A549 (cell line): ENCODE data around the gene ALDH3B2. TPM values are rescaled to one million over a fixed set of nuclear protein-coding genes. Genes with fewer than 3 reads are reported as not detected.
A peak's percentile ranks its signal among the peaks of the same experiment; 100 is the strongest.

Experiments
- ATAC-seq, 2 experiments: fragments of 200-7000 bp in 1 of 2; fragments of >200 bp in 1 of 2; cut with Nextera tagmentation in 1 of 2; cut with Tn5 transposase in 1 of 2; 3 replicates each; pipeline versions ENCODE4 v1.8.0 to v1.9.1; 2018 to 2020; ENCODE audit warnings: mild to moderate bottlenecking in 1 of 2, moderate library complexity in 1 of 2
- CTCF ChIA-PET: fragments of 300-600 bp; sonication (Branson Sonifier 250); formaldehyde crosslinking; extraction: SDS; loops from one replicate; lab custom pipeline; 2021; ENCODE audit warnings: antibody characterized with exemption, inconsistent platforms; lab: Yijun Ruan, JAX
- POLR2A ChIA-PET: fragments of 350-600 bp; formaldehyde crosslinking; extraction: SDS; loops from one replicate; lab custom pipeline; 2021; ENCODE audit warnings: antibody characterized with exemption, inconsistent platforms; lab: Yijun Ruan, JAX
- DNase-seq, 2 experiments: peaks; one replicate each; pipeline versions ENCODE4 v3.0.0 to v3.0.0-alpha.2; 2011 to 2016; ENCODE audit warnings: low read depth in 1 of 2, low spot score in 1 of 2
- FAIRE-seq: peaks from 2 replicates; lab custom pipeline; 2011; peaks lifted over from hg19 to GRCh38; lab: Jason Lieb, UNC
- H3K27ac ChIP-seq, 2 experiments: fragments of >200 bp; sonication (Bioruptor Twin); formaldehyde crosslinking; 3 replicates each; pipeline ENCODE4 v1.5.1; 2016 to 2017
- H3K4me1 ChIP-seq: fragments of >200 bp; sonication (Bioruptor Twin); formaldehyde crosslinking; 3 replicates; pipeline ENCODE4 v1.6.1; 2016
- H3K4me2 ChIP-seq: fragments of >200 bp; sonication (Bioruptor Twin); formaldehyde crosslinking; 3 replicates; pipeline ENCODE4 v1.6.1; 2016
- H3K4me3 ChIP-seq: fragments of >200 bp; sonication (Bioruptor Twin); formaldehyde crosslinking; 3 replicates; pipeline ENCODE4 v1.5.1; 2016
- H3K9me3 ChIP-seq: fragments of >200 bp; sonication (Bioruptor Twin); formaldehyde crosslinking; 3 replicates; pipeline ENCODE4 v1.6.1; 2016
- BCL3 ChIP-seq: fragments of >200 bp; sonication (Bioruptor Twin); formaldehyde crosslinking; IDR thresholded peaks from 3 replicates; pipeline ENCODE4 v1.6.1; 2016
- HES2 ChIP-seq: fragments of >200 bp; sonication (Bioruptor Twin); formaldehyde crosslinking; IDR thresholded peaks from 2 replicates; pipeline ENCODE4 v1.6.1; 2016
- HEYL ChIP-seq: fragments of 250-450 bp; sonication (Bioruptor Pico); IDR thresholded peaks from 2 replicates; pipeline ENCODE4 v1.8.0; 2021; ENCODE audit warnings: mild to moderate bottlenecking, moderate library complexity
- HOXB5 ChIP-seq: fragments of 250-450 bp; sonication (Bioruptor Pico); IDR thresholded peaks from 2 replicates; pipeline ENCODE4 v1.5.0; 2020; ENCODE audit warnings: mild to moderate bottlenecking, moderate library complexity
- KDM1A ChIP-seq: fragments of 200-600 bp; sonication (generic); IDR thresholded peaks from 2 replicates; pipeline ENCODE4 v1.6.1; 2016; ENCODE audit warnings: low read depth, mild to moderate bottlenecking
- NR3C1 ChIP-seq: fragments of >200 bp; sonication (Bioruptor Twin); formaldehyde crosslinking; IDR thresholded peaks from 3 replicates; pipeline ENCODE4 v1.6.1; 2017
- PBX3 ChIP-seq: IDR thresholded peaks from 2 replicates; pipeline ENCODE4 v1.6.1; 2012
- TFCP2L1 ChIP-seq: fragments of 250-450 bp; sonication (Bioruptor Pico); IDR thresholded peaks from 2 replicates; pipeline ENCODE4 v1.5.0; 2021; ENCODE audit warnings: mild to moderate bottlenecking
- ZC3H11A ChIP-seq: fragments of 450-650 bp; IDR thresholded peaks from 2 replicates; pipeline ENCODE4 v1.6.1; 2014; ENCODE audit warnings: antibody characterized with exemption, mild to moderate bottlenecking
- ZFP36 ChIP-seq: fragments of 450-650 bp; IDR thresholded peaks from 2 replicates; pipeline ENCODE4 v1.6.1; 2014; ENCODE audit warnings: borderline replicate concordance; ENCODE audit not compliant: partially characterized antibody
- WGBS: methylation state at CpG from one replicate; pipeline ENCODE4 v1.1.6; 2017; ENCODE audit errors: missing lambda C conversion rate; 5-methylcytosine and 5-hydroxymethylcytosine counted together
- polyA plus RNA-seq, 4 experiments: library from polyadenylated mRNA; depleted of rRNA in 3 of 4; stranded (reverse); fragments of >200 nt; fragmentation: RNase III in 1 of 4; extraction: RNeasy Plus Mini Kit Qiagen cat#74134 plus additional on column Dnase treatment in 1 of 4; gene quantifications; 2 replicates in 3 of 4; 3 replicates in 1 of 4; pipeline ENCODE4 v1.2.3, GENCODE V29; 2011 to 2017

ALDH3B2 gene
- polyA plus RNA-seq, 2 of the 4 experiments (the other 2 are of a cell fraction) = not detected

- TF ChIP-seq PBX3 (no peak), HEYL (CRISPR knock-in tag) (no peak), KDM1A (no peak), NR3C1 (no peak), HOXB5 (no peak), BCL3 (no peak)
- WGBS = 69% methylated on average over 15 of the region's 15 CpGs
Measured at GRCh38 chr11:67652965-67653845, 21.2 kb downstream of the ALDH3B2 start.

GRCh38 chr11:67651976-67652781, 22.2 kb downstream of the ALDH3B2 start:
- ATAC-seq (no peak), FAIRE-seq (no peak), DNase-seq (no peak)
- H3K4me3 ChIP-seq = no peak overlapping the region
- CTCF ChIA-PET = interaction anchor here (0.6 to 12.7 kb wide), 7 partner anchors 13 to 238 kb away, joined by 3 to 169 read pairs (median 7); partner anchors contain the start of genes ALDH3B2, NUDT8 and TBX10
- WGBS = 72% methylated on average over 13 of the region's 13 CpGs
- POLR2A ChIA-PET = no interaction called here
- no peak overlapping the region for H3K4me2 ChIP-seq
- no peak for TF ChIP-seq TFCP2L1 (CRISPR knock-in tag)
- peak; percentile 81 for TF ChIP-seq ZC3H11A
- no peak overlapping the region for H3K27ac ChIP-seq
- peaks cover 8% of the 10 kb centered on the region; the same call in 2 of the 3 replicates for H3K4me1 ChIP-seq
- peaks cover 14% of the 10 kb centered on the region; the same call in 1 of the 3 replicates for H3K9me3 ChIP-seq

More at GRCh38 chr11:67652965-67653845, 21.2 kb downstream of the ALDH3B2 start:
- H3K4me2 ChIP-seq = no peak overlapping the region
- ATAC-seq (no peak), FAIRE-seq (no peak), DNase-seq (no peak)
- H3K9me3 ChIP-seq = peaks cover 14% of the 10 kb centered on the region; the same call in 1 of the 3 replicates
- no peak overlapping the region for H3K27ac ChIP-seq
- H3K4me1 ChIP-seq = peaks cover 14% of the 10 kb centered on the region; the same call in 2 of the 3 replicates
- no peak overlapping the region for H3K4me3 ChIP-seq
- ChIA-PET CTCF (interaction anchor here (0.6 to 12.7 kb wide), 5 partner anchors 17 to 1705 kb away, joined by 3 to 169 read pairs (median 3); partner anchors contain the start of gene NUDT8), POLR2A (no interaction called here)

GRCh38 chr11:67649634-67650510, 24.6 kb downstream of the ALDH3B2 start:
- ATAC-seq = peak in 1 of 2 experiments; percentile 30; a peak in 3 of 6 replicates
- ChIA-PET CTCF (interaction anchor here (1.4 to 12.7 kb wide), 7 partner anchors 9 to 42 kb away, joined by 6 to 169 read pairs (median 18); partner anchors contain the start of genes NUDT8 and TBX10), POLR2A (interaction anchor here (1.8 kb wide), 1 partner anchor 19 kb away, joined by 7 read pairs; the partner anchor contains the start of gene NUDT8)
- no peak for TF ChIP-seq HES2
- TF ChIP-seq ZFP36 = peak; percentile 47
- peak; percentile 85 for TF ChIP-seq KDM1A
- H3K4me3 ChIP-seq = peak overlapping the region; percentile 53
- H3K27ac ChIP-seq = peak overlapping the region; percentile 76 to 93
- H3K4me2 ChIP-seq = peak overlapping the region; percentile 82
- DNase-seq = no peak
- no peak for FAIRE-seq
- 76% methylated on average over 22 of the region's 22 CpGs for WGBS
- H3K4me1 ChIP-seq = peaks cover 5% of the 10 kb centered on the region; the same call in 2 of the 3 replicates
- no peaks in the 10 kb centered on the region for H3K9me3 ChIP-seq
